HT-29 (cell line): ENCODE results near the gene SPNS2. TPM values are rescaled to one million over a fixed set of nuclear protein-coding genes. Genes with fewer than 3 reads are reported as not detected.

Experiments
- DNase-seq: peaks from one replicate; pipeline ENCODE4 v3.0.0-alpha.2; 2015; ENCODE audit warnings: low spot score
- total RNA-seq: library from RNA; depleted of rRNA; stranded (reverse); fragments of >200 nt; shearing (Covaris generic); gene quantifications from 2 replicates; pipeline ENCODE4 v1.2.3, GENCODE V29; 2014; rRNA removed

Gene SPNS2
- 172 and 193 TPM in 2 replicates for total RNA-seq

- peak; percentile 61 for DNase-seq
Measured at GRCh38 chr17:4498461-4499397, at the start of gene SPNS2. TSS of gene SPNS2 (plus strand) at chr17:4498881. CDS start at chr17:4499048, 167 bp downstream.

- DNase-seq = no peak
Measured at GRCh38 chr17:4449736-4450135, 48.9 kb upstream of the SPNS2 start.

GRCh38 chr17:4450710-4451316, 47.9 kb upstream of the SPNS2 start:
- no peak for DNase-seq

- no peak for DNase-seq
Measured at GRCh38 chr17:4453812-4454591, 44.7 kb upstream of the SPNS2 start.

GRCh38 chr17:4460661-4461060, 38.0 kb upstream of the SPNS2 start:
- no peak for DNase-seq

- no peak for DNase-seq
Measured at GRCh38 chr17:4463818-4464476, 34.7 kb upstream of the SPNS2 start.

- DNase-seq = no peak
Measured at GRCh38 chr17:4465786-4466185, 32.9 kb upstream of the SPNS2 start.

GRCh38 chr17:4467287-4467686, 31.4 kb upstream of the SPNS2 start:
- DNase-seq = no peak

- no peak for DNase-seq
Measured at GRCh38 chr17:4469552-4469951, 29.1 kb upstream of the SPNS2 start.

- DNase-seq = no peak
Measured at GRCh38 chr17:4472286-4472685, 26.4 kb upstream of the SPNS2 start.

GRCh38 chr17:4474093-4474492, 24.6 kb upstream of the SPNS2 start:
- no peak for DNase-seq

GRCh38 chr17:4475001-4475400, 23.7 kb upstream of the SPNS2 start:
- DNase-seq = no peak

- DNase-seq = no peak
Measured at GRCh38 chr17:4475463-4475862, 23.2 kb upstream of the SPNS2 start.

GRCh38 chr17:4476017-4476416, 22.7 kb upstream of the SPNS2 start:
- peak; percentile 66 for DNase-seq

- peak; percentile 85 for DNase-seq
Measured at GRCh38 chr17:4476511-4477070, 22.1 kb upstream of the SPNS2 start.

GRCh38 chr17:4477255-4477791, 21.4 kb upstream of the SPNS2 start:
- DNase-seq = peak; percentile 25

- DNase-seq = no peak
Measured at GRCh38 chr17:4478318-4478830, 20.3 kb upstream of the SPNS2 start.

- DNase-seq = peak; percentile 23
Measured at GRCh38 chr17:4479340-4479981, 19.2 kb upstream of the SPNS2 start.

- DNase-seq = peak; percentile 25
Measured at GRCh38 chr17:4479982-4480751, 18.5 kb upstream of the SPNS2 start.
